ENCODE data around the gene ALX3. TPM values are rescaled to one million over a fixed set of nuclear protein-coding genes. Genes with fewer than 3 reads are reported as not detected.
"Not testable (repeated sequence)": the region's sequence is repeated elsewhere in the genome, so short reads cannot be mapped to it uniquely, and the experiment has no call there.

The ALX3 gene
- polyA plus RNA-seq, 3 donors = 0.07 TPM; not detected in 1

DNA sequence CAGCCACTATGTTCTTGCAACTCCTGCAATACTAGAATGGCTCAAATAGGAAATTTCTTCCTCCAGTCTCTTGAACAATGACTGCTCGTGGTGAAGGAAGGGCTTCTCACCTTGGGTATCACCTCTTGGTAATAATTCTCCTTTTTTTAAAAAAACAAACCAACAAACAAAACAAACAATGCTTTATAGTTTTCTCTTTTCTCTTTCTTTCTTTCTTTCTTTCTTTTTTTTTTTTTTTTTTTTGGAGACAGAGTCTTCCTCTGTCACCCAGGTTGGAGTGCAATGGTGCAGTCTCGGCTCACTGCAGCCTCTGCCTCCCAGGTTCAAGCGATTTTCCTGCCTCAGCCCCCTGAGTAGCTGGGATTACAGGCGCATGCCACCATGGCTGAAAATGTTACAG lies 39.8 kb downstream of the ALX3 start:
- H3K27ac ChIP-seq (ENCODE audit: low read depth, low read length) = not testable (repeated sequence)
- 69 to 77% (median 76%) methylated on average over 4 of the region's 4 CpGs for WGBS, 3 donors

GRCh38 chr1:110024613-110025012 lies 45.9 kb downstream of the ALX3 start:
- WGBS, 3 donors = 91 to 94% (median 92%) methylated on average over 4 of the region's 4 CpGs
- no peak overlapping the region for H3K27ac ChIP-seq (ENCODE audit: low read depth, low read length)

DNA sequence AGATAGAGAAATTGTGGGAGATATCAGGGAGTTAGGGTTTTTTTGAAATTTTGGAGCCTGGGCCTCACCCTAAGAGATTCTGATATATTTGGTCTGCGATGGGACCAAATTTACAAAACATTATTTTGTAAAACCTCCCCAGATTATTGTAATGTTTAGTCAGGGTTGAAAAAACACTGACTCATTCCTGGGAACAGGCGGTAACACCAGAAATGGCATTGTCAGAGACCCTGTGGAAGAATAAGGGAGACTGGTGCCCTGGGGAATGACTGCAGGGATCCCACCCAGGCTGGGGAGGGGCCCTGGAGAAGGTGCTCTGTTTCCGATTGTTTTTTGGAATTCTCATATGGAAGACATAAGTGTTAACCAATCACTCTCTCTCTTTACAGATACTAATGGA lies 49.2 kb downstream of the ALX3 start:
- WGBS, 3 donors = 91 to 95% (median 94%) methylated on average over 3 of the region's 3 CpGs
- H3K27ac ChIP-seq (ENCODE audit: low read depth, low read length) = no peak overlapping the region

- H3K27ac ChIP-seq (ENCODE audit: low read depth, low read length) = no peak overlapping the region
- WGBS, 3 donors = 68 to 88% (median 80%) methylated on average over 1 of the region's 1 CpG
Observed at GRCh38 chr1:110019770-110020169, 50.7 kb downstream of the ALX3 start.

- WGBS, 3 donors = 83 to 96% (median 95%) methylated on average over 9 of the region's 9 CpGs
- no peak overlapping the region for H3K27ac ChIP-seq (ENCODE audit: low read depth, low read length)
Observed at GRCh38 chr1:110018396-110018795, 52.1 kb downstream of the ALX3 start.

GRCh38 chr1:110017792-110018191 lies 52.7 kb downstream of the ALX3 start:
- no peak overlapping the region for H3K27ac ChIP-seq (ENCODE audit: low read depth, low read length)
- 83 to 93% (median 93%) methylated on average over 3 of the region's 3 CpGs for WGBS, 3 donors

DNA sequence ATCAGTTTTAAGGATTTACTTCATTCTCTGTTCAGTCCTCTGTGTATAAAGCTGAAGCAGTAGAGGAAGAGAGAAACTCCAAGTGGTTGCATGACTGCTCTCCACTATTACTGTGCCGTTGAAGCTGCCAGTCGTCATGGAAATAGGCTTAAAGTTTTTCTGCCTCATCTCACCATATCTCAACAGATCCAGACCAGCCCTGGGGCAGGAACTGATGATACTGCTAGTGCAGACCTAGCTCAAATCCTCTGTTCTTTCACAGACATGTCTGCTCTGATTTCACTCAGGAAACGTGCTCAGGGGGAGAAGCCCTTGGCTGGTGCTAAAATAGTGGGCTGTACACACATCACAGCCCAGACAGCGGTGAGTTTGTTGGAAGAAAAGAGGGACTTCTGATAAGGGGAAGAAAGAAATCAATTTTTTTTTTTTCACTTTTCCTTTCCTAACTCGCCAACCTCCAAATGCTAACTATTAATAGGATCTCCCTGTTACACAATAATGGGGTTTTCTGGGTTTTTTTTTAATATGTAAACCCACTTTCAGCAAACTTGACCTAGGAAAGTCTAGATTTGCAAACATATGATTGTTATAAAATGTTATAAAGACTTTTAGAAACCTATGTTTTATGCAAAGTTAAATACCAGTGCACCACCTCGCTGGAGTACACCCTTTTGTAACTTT lies 58.2 kb downstream of the ALX3 start:
- H3K27ac ChIP-seq (ENCODE audit: low read depth, low read length) = no peak overlapping the region
- WGBS, 3 donors = 66 to 85% (median 83%) methylated on average over 6 of the region's 6 CpGs

DNA sequence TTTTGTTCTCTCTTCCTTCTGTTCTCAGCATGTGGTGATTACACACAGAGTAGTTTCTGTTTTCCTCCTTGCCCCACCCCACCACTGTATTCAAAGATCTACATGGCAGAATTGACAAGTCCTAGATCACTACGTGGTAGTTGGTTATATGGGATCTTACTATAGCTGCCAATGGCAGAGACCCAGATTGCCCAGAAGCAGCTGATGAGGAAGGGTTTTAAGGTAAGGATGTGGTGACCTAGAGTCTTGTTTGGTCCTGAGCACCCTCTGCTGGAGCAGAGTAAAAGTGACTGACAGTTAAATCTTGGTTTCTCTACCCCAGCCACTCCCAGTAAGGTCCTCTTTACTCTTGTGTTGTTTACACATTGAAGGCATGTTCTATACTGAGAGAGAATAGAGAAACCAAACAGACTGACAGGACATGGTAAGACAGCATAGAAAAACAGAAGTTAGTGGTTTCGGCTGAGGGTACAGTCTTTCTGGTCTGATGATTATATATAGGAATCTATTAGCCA lies 58.9 kb downstream of the ALX3 start:
- no peak overlapping the region for H3K27ac ChIP-seq (ENCODE audit: low read depth, low read length)
- 41 to 43% (median 42%) methylated on average over 2 of the region's 2 CpGs for WGBS, 3 donors

Other genes starting within 250 kb of the ALX3 start
- gene CSF1, start 159.8 kb downstream of the ALX3 start, polyA plus RNA-seq = 10 to 100 TPM; 10.6 to 82.1 (median 18.6) TPM
- gene AHCYL1, start 85.9 kb downstream of the ALX3 start, polyA plus RNA-seq = 10 to 100 TPM; 36.7 to 73.6 (median 67.0) TPM
- gene STRIP1, start 36.0 kb downstream of the ALX3 start, polyA plus RNA-seq = 10 to 100 TPM; 10.4 to 16.3 (median 11.7) TPM
- gene UBL4B, start 41.8 kb upstream of the ALX3 start, polyA plus RNA-seq = under 1 TPM; 0.07 to 0.45 (median 0.09) TPM
- gene SLC6A17, start 79.8 kb upstream of the ALX3 start, polyA plus RNA-seq = under 1 TPM in 2 of 3 donors, not detected in 1; 0.36 to 0.91 TPM
- gene KCNC4, start 139.6 kb upstream of the ALX3 start, polyA plus RNA-seq = 1 to 10 TPM; 3.7 to 4.9 (median 4.3) TPM